Measurements from ENCODE around the gene CBX1. TPM values are rescaled to one million over a fixed set of nuclear protein-coding genes. Genes with fewer than 3 reads are reported as not detected.

The CBX1 gene
- total and polyA plus RNA-seq, 10 of the 15 experiments (the other 5 are each of a cell fraction or from before 2014, with no cell fraction given), result 11.8 to 99.2 (median 43.5) TPM

- TF ChIP-seq ZBTB11 (CRISPR knock-in tag; IDR thresholded peaks at IDR 0.05), result no peak
- no peak for TF ChIP-seq GABPA (IDR thresholded peaks at IDR 0.05; ENCODE audit: low read depth)
- TF ChIP-seq ZNF207 (IDR thresholded peaks at IDR 0.05; ENCODE audit: borderline replicate concordance), result no peak
- peak; percentile 90; the same call in 1 of the 2 replicates for TF ChIP-seq POLR2AphosphoS2 (IDR thresholded peaks at IDR 0.05; ENCODE audit: low read depth, low read length)
- TF ChIP-seq MEF2B (IDR thresholded peaks at IDR 0.05; ENCODE audit: partially characterized antibody, poor library complexity, severe bottlenecking), result no peak
- no peak for TF ChIP-seq JUNB (IDR thresholded peaks at IDR 0.05)
- TF ChIP-seq IKZF1 (conservative IDR thresholded peaks at IDR 0.05), result no peak
- 0 out of 2 replicates have a peak, but pooled peaks have one; percentile 17 for TF ChIP-seq RCOR1 (conservative IDR thresholded peaks at IDR 0.05; ENCODE audit: low read depth, low read length)
- no peak for TF ChIP-seq ZBTB4 (CRISPR knock-in tag; IDR thresholded peaks at IDR 0.05)
- no peak for TF ChIP-seq SMC3 (IDR thresholded peaks at IDR 0.05; ENCODE audit: borderline replicate concordance, low read length)
- 0 out of 2 replicates have a peak, but pooled peaks have one; percentile 26 for TF ChIP-seq HCFC1 (IDR thresholded peaks at IDR 0.05; ENCODE audit: low read length)
- no peak for TF ChIP-seq HDGF (IDR thresholded peaks at IDR 0.05)
- no peak for TF ChIP-seq TCF3 (IDR thresholded peaks at IDR 0.05; ENCODE audit: borderline replicate concordance, insufficient read depth, low read depth, low read length)
- no peak for TF ChIP-seq SPI1 (IDR thresholded peaks at IDR 0.05; ENCODE audit: borderline replicate concordance, insufficient read depth, low read depth, low read length)
- no peak for TF ChIP-seq WRNIP1 (IDR thresholded peaks at IDR 0.05; ENCODE audit: borderline replicate concordance, low read depth, low read length)
- TF ChIP-seq MYC (IDR thresholded peaks at IDR 0.05; ENCODE audit: insufficient read depth, insufficient read length, insufficient replicate concordance, low read length, severe bottlenecking), result no peak
- peak; percentile 54; the same call in 1 of the 2 replicates for TF ChIP-seq TCF12 (IDR thresholded peaks at IDR 0.05; ENCODE audit: low read depth, low read length)
- no peak for TF ChIP-seq YBX1 (IDR thresholded peaks at IDR 0.05)
- no peak for TF ChIP-seq FOXK2 (IDR thresholded peaks at IDR 0.05)
- TF ChIP-seq PAX5 (IDR thresholded peaks at IDR 0.05; ENCODE audit: borderline replicate concordance, low read depth, low read length), result 0 out of 2 replicates have a peak, but pooled peaks have one; percentile 37
- TF ChIP-seq SP1 (IDR thresholded peaks at IDR 0.05; ENCODE audit: low read depth, low read length), result no peak
- no peak for TF ChIP-seq EZH2 (IDR thresholded peaks at IDR 0.05; ENCODE audit: borderline replicate concordance, control insufficient read depth, low read depth, low read length)
- no peak for TF ChIP-seq CHD2 (IDR thresholded peaks at IDR 0.05; ENCODE audit: borderline replicate concordance, low read depth, low read length)
Observed at GRCh38 chr17:48048384-48049126, 52.7 kb downstream of the CBX1 start (continued).
